B cell (primary cell): ENCODE results near the gene IPO13.

Experiments used
- EZH2 ChIP-seq: IDR thresholded peaks from 2 replicates; pipeline ENCODE4 v1.6.1; 2012; ENCODE audit warnings: borderline replicate concordance, low read depth, mild to moderate bottlenecking, moderate library complexity, low read length; ENCODE audit not compliant: insufficient read depth, poor library complexity, severe bottlenecking
- TF ChIP-seq, protein P1 (sequence below): fragments of 200-600 bp; IDR thresholded peaks from one replicate; pipeline ENCODE4 v1.8.0; 2022; ENCODE audit warnings: antibody characterized with exemption, mild to moderate bottlenecking

DNA sequence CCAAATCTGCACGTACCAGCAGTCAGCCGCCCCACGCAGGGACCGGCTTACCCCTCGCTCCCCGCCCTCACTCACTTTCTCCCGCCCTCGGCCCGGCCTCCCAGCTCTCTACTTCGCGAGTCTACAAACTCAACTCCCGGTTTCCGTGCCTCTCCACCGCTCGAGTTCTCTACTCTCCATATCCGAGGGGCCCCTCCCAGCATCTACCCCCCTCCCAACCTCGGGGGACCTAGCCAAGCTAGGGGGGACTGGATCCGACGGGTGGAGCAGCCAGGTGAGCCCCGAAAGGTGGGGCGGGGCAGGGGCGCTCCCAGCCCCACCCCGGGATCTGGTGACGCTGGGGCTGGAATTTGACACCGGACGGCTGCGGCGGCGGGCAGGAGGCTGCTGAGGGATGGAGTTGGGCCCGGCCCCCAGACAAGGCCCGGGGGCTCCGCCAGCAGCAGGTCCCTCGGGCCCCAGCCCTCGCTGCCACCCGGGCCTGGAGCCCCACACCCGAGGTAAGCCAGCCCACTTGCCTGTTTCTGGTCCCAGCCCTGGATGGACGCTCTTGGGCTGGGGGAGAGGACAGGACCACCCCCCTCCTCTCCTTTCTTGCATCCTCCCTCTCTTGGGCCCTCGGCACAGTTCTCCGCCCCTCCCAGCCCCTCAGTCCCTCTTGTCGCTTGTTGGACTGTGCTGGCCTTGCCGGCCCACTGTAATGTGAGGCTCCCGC is 13.2 kb upstream of the IPO13 start, which contains the start of gene ARTN:
- TF ChIP-seq, protein P1, sequence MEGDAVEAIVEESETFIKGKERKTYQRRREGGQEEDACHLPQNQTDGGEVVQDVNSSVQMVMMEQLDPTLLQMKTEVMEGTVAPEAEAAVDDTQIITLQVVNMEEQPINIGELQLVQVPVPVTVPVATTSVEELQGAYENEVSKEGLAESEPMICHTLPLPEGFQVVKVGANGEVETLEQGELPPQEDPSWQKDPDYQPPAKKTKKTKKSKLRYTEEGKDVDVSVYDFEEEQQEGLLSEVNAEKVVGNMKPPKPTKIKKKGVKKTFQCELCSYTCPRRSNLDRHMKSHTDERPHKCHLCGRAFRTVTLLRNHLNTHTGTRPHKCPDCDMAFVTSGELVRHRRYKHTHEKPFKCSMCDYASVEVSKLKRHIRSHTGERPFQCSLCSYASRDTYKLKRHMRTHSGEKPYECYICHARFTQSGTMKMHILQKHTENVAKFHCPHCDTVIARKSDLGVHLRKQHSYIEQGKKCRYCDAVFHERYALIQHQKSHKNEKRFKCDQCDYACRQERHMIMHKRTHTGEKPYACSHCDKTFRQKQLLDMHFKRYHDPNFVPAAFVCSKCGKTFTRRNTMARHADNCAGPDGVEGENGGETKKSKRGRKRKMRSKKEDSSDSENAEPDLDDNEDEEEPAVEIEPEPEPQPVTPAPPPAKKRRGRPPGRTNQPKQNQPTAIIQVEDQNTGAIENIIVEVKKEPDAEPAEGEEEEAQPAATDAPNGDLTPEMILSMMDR, result no peak
- TF ChIP-seq EZH2, result no peak
